MCF 10A (cell line): Measurements from ENCODE around the gene DOHH. TPM values are rescaled to one million over a fixed set of nuclear protein-coding genes. Genes with fewer than 3 reads are reported as not detected.

Source experiments
- BruUV-seq: library from RNA; stranded (reverse); fragments of 400-500 nt; replicated peaks from 2 replicates; lab custom pipeline; 2021; lab: Mats Ljungman, UMichigan
- CTCF ChIA-PET: fragments of 300-600 bp; sonication (Branson Sonifier 250); formaldehyde crosslinking; extraction: SDS; loops from one replicate; lab custom pipeline; 2021; ENCODE audit warnings: antibody characterized with exemption, inconsistent platforms; lab: Yijun Ruan, JAX
- POLR2A ChIA-PET: fragments of 300-600, 350-650 bp; sonication (Branson Sonifier 250); formaldehyde crosslinking; extraction: SDS; loops from one replicate; lab custom pipeline; 2020; ENCODE audit warnings: antibody characterized with exemption, inconsistent platforms; lab: Yijun Ruan, JAX
- DNase-seq: peaks from one replicate; pipeline ENCODE4 v3.0.0-alpha.2; 2018; ENCODE audit not compliant: unreplicated experiment
- H3K27ac Mint-ChIP-seq: one replicate; pipeline ENCODE4 v1.8.0; 2022; ENCODE audit warnings: mild to moderate bottlenecking, low read depth, mixed read lengths; ENCODE audit not compliant: unreplicated experiment
- H3K27me3 Mint-ChIP-seq: one replicate; pipeline ENCODE4 v1.8.0; 2022; ENCODE audit warnings: mixed read lengths; ENCODE audit not compliant: insufficient read depth, unreplicated experiment
- H3K36me3 Mint-ChIP-seq: one replicate; pipeline ENCODE4 v1.8.0; 2022; ENCODE audit warnings: mild to moderate bottlenecking, moderate library complexity, mixed read lengths; ENCODE audit not compliant: insufficient read depth, unreplicated experiment
- H3K4me1 Mint-ChIP-seq: one replicate; pipeline ENCODE4 v1.8.0; 2022; ENCODE audit warnings: mixed read lengths; ENCODE audit not compliant: insufficient read depth, unreplicated experiment
- H3K4me3 Mint-ChIP-seq: one replicate; pipeline ENCODE4 v1.8.0; 2022; ENCODE audit warnings: mild to moderate bottlenecking, moderate library complexity, mixed read lengths; ENCODE audit not compliant: unreplicated experiment
- H3K9me3 Mint-ChIP-seq: one replicate; pipeline ENCODE4 v1.8.0; 2022; ENCODE audit warnings: mixed read lengths; ENCODE audit not compliant: unreplicated experiment
- CTCF ChIP-seq: fragments of 200-600 bp; IDR thresholded peaks from one replicate; pipeline ENCODE4 v1.8.0; 2022; ENCODE audit warnings: antibody characterized with exemption, mild to moderate bottlenecking; ENCODE audit not compliant: unreplicated experiment
- intact Hi-C: fragments of 100-400 bp; cut with micrococcal nuclease; formaldehyde crosslinking; loops from 2 replicates; pipeline ENCODE4 v1.14.1; 2022
- total RNA-seq: library from RNA; stranded (reverse); gene quantifications from 2 replicates; pipeline ENCODE4 v1.2.3, GENCODE V29; 2022

The DOHH gene
- total RNA-seq, 1 experiment from 2014 or later = 16.3 TPM

GRCh38 chr19:3480383-3481091 lies 19.9 kb downstream of the DOHH start, which contains the start of gene SMIM24:
Gene SMIM24, minus strand, starts transcription at chr19:3480525. Its CDS starts 62 bp downstream, at chr19:3480463.
- BruUV-seq = no TSS peak
- H3K4me3 Mint-ChIP-seq = no peak within 1 kb of the TSS
- DNase-seq = no peak
- H3K4me1 Mint-ChIP-seq = peaks cover 5% of the 10 kb centered on the region
- no peaks in the 10 kb centered on the region for H3K9me3 Mint-ChIP-seq
- ChIA-PET CTCF (interaction anchor here (1.1 kb wide), 1 partner anchor 155 kb away, joined by 4 read pairs; no protein-coding TSS in a partner anchor), POLR2A (interaction anchor here (1.4 kb wide), 1 partner anchor 20 kb away, joined by 5 read pairs; the partner anchor contains the start of gene DOHH)
- no peak for TF ChIP-seq CTCF
- no peaks in the 10 kb centered on the region for H3K27me3 Mint-ChIP-seq
- no peaks in the 10 kb centered on the region for H3K36me3 Mint-ChIP-seq
- no peak within 1 kb of the TSS for H3K27ac Mint-ChIP-seq
- intact Hi-C loops = no loop called here

- no peak overlapping the region for H3K4me3 Mint-ChIP-seq
- no peak for DNase-seq
- ChIA-PET POLR2A (interaction anchor here (1.2 to 1.4 kb wide), 2 partner anchors 21 to 175 kb away, joined by 5 to 7 read pairs; partner anchors contain the start of gene DOHH), CTCF (interaction anchor here (0.9 to 1.3 kb wide), 4 partner anchors 18 to 175 kb away, joined by 3 to 6 read pairs (median 4); no protein-coding TSS in a partner anchor)
- H3K36me3 Mint-ChIP-seq = no peaks in the 10 kb centered on the region
- no peak for TF ChIP-seq CTCF
- H3K9me3 Mint-ChIP-seq = no peaks in the 10 kb centered on the region
- no peaks in the 10 kb centered on the region for H3K27me3 Mint-ChIP-seq
- H3K4me1 Mint-ChIP-seq = peaks cover under 1% of the 10 kb centered on the region
- no TSS peak for BruUV-seq
- intact Hi-C loops = no loop called here
- no peak overlapping the region for H3K27ac Mint-ChIP-seq
Measured at GRCh38 chr19:3479834-3480215, 20.6 kb downstream of the DOHH start.

GRCh38 chr19:3479177-3479833 lies 21.2 kb downstream of the DOHH start:
- Mint-ChIP-seq H3K27me3 (no peaks in the 10 kb centered on the region), H3K4me3 (no peak overlapping the region), H3K27ac (no peak overlapping the region), H3K9me3 (no peaks in the 10 kb centered on the region), H3K36me3 (no peaks in the 10 kb centered on the region), H3K4me1 (no peaks in the 10 kb centered on the region)
- intact Hi-C loops = no loop called here
- ChIA-PET CTCF (interaction anchor here (0.6 to 1.3 kb wide), 5 partner anchors 18 to 175 kb away, joined by 3 to 6 read pairs (median 4); no protein-coding TSS in a partner anchor), POLR2A (interaction anchor here (1.2 to 1.4 kb wide), 2 partner anchors 21 to 174 kb away, joined by 5 to 7 read pairs; partner anchors contain the start of gene DOHH)
- DNase-seq = no peak
- no TSS peak for BruUV-seq
- no peak for TF ChIP-seq CTCF
